ENCODE data around the gene TPPP2. TPM values are rescaled to one million over a fixed set of nuclear protein-coding genes. Genes with fewer than 3 reads are reported as not detected.
"Not testable (repeated sequence)": the region's sequence is repeated elsewhere in the genome, so short reads cannot be mapped to it uniquely, and the experiment has no call there.

TPPP2 gene
- total and polyA plus RNA-seq, 2 donors (not counting 1 experiment from before 2014, with no cell fraction given): not detected

GRCh38 chr14:21039585-21040369 lies 9.8 kb downstream of the TPPP2 start:
- Histone ChIP-seq H3K9ac (ENCODE audit: insufficient read depth, low read length) (no peak overlapping the region), H3K27ac (ENCODE audit: insufficient read depth, low read length) (no peak overlapping the region), H3K36me3 (ENCODE audit: control insufficient read depth, insufficient read depth, low read length) (no peaks in the 10 kb centered on the region), H3K79me2 (ENCODE audit: control insufficient read depth, insufficient read depth, low read length) (no peaks in the 10 kb centered on the region), H2AFZ (ENCODE audit: low read length) (no peak overlapping the region), H3K4me3 (replicated peaks in 1 of 4; ENCODE audit: control extremely low read depth in 1 of 4, insufficient read depth in 1 of 4, low read depth in 3 of 4, low read length in 4 of 4) (no peak overlapping the region), H3K9me3 (ENCODE audit: control insufficient read depth, insufficient read depth, low read depth, low read length) (no peaks in the 10 kb centered on the region), H3K4me1 (ENCODE audit: control insufficient read depth, extremely low read depth, insufficient read depth, low read length) (no peaks in the 10 kb centered on the region), H4K20me1 (ENCODE audit: control insufficient read depth, extremely low read depth, insufficient read depth, low read length) (no peaks in the 10 kb centered on the region), H3K4me2 (ENCODE audit: extremely low read depth, insufficient read depth, low read length) (no peak overlapping the region), H3K27me3 (ENCODE audit: control insufficient read depth, insufficient read depth, low read length) (peaks cover 15% of the 10 kb centered on the region)
- TF ChIP-seq CTCF (conservative IDR thresholded peaks at IDR 0.05 in 1 of 2, IDR thresholded peaks at IDR 0.05 in 1 of 2; ENCODE audit: low read depth in 1 of 2, low read length in 2 of 2): peak; percentile 59 to 70
- TF ChIP-seq EZH2 (IDR thresholded peaks at IDR 0.05; ENCODE audit: low read length, missing control alignments): no peak
- peak; percentile 61 to 75 for DNase-seq (ENCODE audit: low read depth in 2 of 2)

- Histone ChIP-seq H3K36me3 (ENCODE audit: control insufficient read depth, insufficient read depth, low read length) (no peaks in the 10 kb centered on the region), H3K79me2 (ENCODE audit: control insufficient read depth, insufficient read depth, low read length) (no peaks in the 10 kb centered on the region), H3K4me3 (replicated peaks in 1 of 4; ENCODE audit: control extremely low read depth in 1 of 4, insufficient read depth in 1 of 4, low read depth in 3 of 4, low read length in 4 of 4) (no peak overlapping the region), H3K27ac (ENCODE audit: insufficient read depth, low read length) (no peak overlapping the region), H2AFZ (ENCODE audit: low read length) (no peak overlapping the region), H4K20me1 (ENCODE audit: control insufficient read depth, extremely low read depth, insufficient read depth, low read length) (no peaks in the 10 kb centered on the region), H3K9ac (ENCODE audit: insufficient read depth, low read length) (no peak overlapping the region), H3K4me1 (ENCODE audit: control insufficient read depth, extremely low read depth, insufficient read depth, low read length) (no peaks in the 10 kb centered on the region), H3K27me3 (ENCODE audit: control insufficient read depth, insufficient read depth, low read length) (peaks cover 11% of the 10 kb centered on the region), H3K9me3 (ENCODE audit: control insufficient read depth, insufficient read depth, low read depth, low read length) (no peaks in the 10 kb centered on the region), H3K4me2 (ENCODE audit: extremely low read depth, insufficient read depth, low read length) (no peak overlapping the region)
- TF ChIP-seq CTCF (conservative IDR thresholded peaks at IDR 0.05 in 1 of 2, IDR thresholded peaks at IDR 0.05 in 1 of 2; ENCODE audit: low read depth in 1 of 2, low read length in 2 of 2) (no peak), EZH2 (IDR thresholded peaks at IDR 0.05; ENCODE audit: low read length, missing control alignments) (no peak)
- DNase-seq (ENCODE audit: low read depth in 2 of 2): no peak
Measured at GRCh38 chr14:21040370-21040925, 10.4 kb downstream of the TPPP2 start.

GRCh38 chr14:21040941-21041340 lies 10.9 kb downstream of the TPPP2 start:
- H3K4me3 ChIP-seq (replicated peaks in 1 of 4; ENCODE audit: control extremely low read depth in 1 of 4, insufficient read depth in 1 of 4, low read depth in 3 of 4, low read length in 4 of 4): not testable (repeated sequence)

More at GRCh38 chr14:21040941-21041340, 10.9 kb downstream of the TPPP2 start:
- H3K9me3 ChIP-seq (ENCODE audit: control insufficient read depth, insufficient read depth, low read depth, low read length); H4K20me1 ChIP-seq (ENCODE audit: control insufficient read depth, extremely low read depth, insufficient read depth, low read length); H3K36me3 ChIP-seq (ENCODE audit: control insufficient read depth, insufficient read depth, low read length); H3K9ac ChIP-seq (ENCODE audit: insufficient read depth, low read length); H3K4me1 ChIP-seq (ENCODE audit: control insufficient read depth, extremely low read depth, insufficient read depth, low read length); H3K4me2 ChIP-seq (ENCODE audit: extremely low read depth, insufficient read depth, low read length); H2AFZ ChIP-seq (ENCODE audit: low read length); H3K27ac ChIP-seq (ENCODE audit: insufficient read depth, low read length); H3K79me2 ChIP-seq (ENCODE audit: control insufficient read depth, insufficient read depth, low read length): not testable (repeated sequence)
- DNase-seq (ENCODE audit: low read depth in 2 of 2): peak in 1 of 2 donors; percentile 19
- peaks cover 13% of the 10 kb centered on the region for H3K27me3 ChIP-seq (ENCODE audit: control insufficient read depth, insufficient read depth, low read length)

Data from fibroblast of lung (primary cell).